ENCODE measurements around the gene MAEL.
"Not testable (repeated sequence)": the region's sequence is repeated elsewhere in the genome, so short reads cannot be mapped to it uniquely, and the experiment has no call there.

The MAEL gene

DNA sequence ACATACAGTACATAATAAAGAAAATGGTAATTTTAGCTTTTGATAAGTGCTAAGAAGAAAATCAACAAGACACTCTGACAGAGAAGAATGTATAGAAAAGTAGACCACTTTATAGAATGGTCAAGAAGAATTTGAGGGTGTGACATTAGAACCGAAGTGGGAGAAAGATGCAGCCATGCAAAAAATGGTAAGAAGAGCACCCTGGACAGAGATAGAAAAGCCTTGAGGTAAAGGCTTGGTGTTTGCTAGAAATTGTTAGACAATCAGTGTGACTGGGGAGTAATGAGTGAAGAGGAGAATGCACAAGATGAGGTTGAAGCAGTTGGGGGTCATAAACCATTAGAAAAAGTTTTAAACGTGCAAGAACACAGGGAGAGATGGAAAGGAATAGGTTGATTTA, 23.5 kb downstream of the MAEL start:
- no peak overlapping the region for H3K4me3 ChIP-seq (ENCODE audit: low read depth, low read length)
- DNase-seq (ENCODE audit: low read depth, low spot score): no peak
- TF ChIP-seq, protein P1, sequence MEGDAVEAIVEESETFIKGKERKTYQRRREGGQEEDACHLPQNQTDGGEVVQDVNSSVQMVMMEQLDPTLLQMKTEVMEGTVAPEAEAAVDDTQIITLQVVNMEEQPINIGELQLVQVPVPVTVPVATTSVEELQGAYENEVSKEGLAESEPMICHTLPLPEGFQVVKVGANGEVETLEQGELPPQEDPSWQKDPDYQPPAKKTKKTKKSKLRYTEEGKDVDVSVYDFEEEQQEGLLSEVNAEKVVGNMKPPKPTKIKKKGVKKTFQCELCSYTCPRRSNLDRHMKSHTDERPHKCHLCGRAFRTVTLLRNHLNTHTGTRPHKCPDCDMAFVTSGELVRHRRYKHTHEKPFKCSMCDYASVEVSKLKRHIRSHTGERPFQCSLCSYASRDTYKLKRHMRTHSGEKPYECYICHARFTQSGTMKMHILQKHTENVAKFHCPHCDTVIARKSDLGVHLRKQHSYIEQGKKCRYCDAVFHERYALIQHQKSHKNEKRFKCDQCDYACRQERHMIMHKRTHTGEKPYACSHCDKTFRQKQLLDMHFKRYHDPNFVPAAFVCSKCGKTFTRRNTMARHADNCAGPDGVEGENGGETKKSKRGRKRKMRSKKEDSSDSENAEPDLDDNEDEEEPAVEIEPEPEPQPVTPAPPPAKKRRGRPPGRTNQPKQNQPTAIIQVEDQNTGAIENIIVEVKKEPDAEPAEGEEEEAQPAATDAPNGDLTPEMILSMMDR (IDR thresholded peaks at IDR 0.05; ENCODE audit: insufficient read depth, low read length, missing control alignments): no peak
- POLR2A ChIA-PET: no interaction called here
- CTCF ChIA-PET: no interaction called here

GRCh38 chr1:167013108-167013929, 24.2 kb downstream of the MAEL start:
- CTCF ChIA-PET: no interaction called here
- DNase-seq (ENCODE audit: low read depth, low spot score): no peak
- TF ChIP-seq, protein P1 (IDR thresholded peaks at IDR 0.05; ENCODE audit: insufficient read depth, low read length, missing control alignments): no peak
- POLR2A ChIA-PET: no interaction called here
- no peak overlapping the region for H3K4me3 ChIP-seq (ENCODE audit: low read depth, low read length)

GRCh38 chr1:167016100-167016750, 27.1 kb downstream of the MAEL start:
- no peak for DNase-seq (ENCODE audit: low read depth, low spot score)
- no peak overlapping the region for H3K4me3 ChIP-seq (ENCODE audit: low read depth, low read length)
- TF ChIP-seq, protein P1 (IDR thresholded peaks at IDR 0.05; ENCODE audit: insufficient read depth, low read length, missing control alignments): no peak
- ChIA-PET POLR2A (interaction anchor here (0.6 kb wide), 1 partner anchor 28 kb away, joined by 3 read pairs; no protein-coding TSS in a partner anchor), CTCF (no interaction called here)

- no peak overlapping the region for H3K4me3 ChIP-seq (ENCODE audit: low read depth, low read length)
- POLR2A ChIA-PET: no interaction called here
- DNase-seq (ENCODE audit: low read depth, low spot score): no peak
- TF ChIP-seq, protein P1 (IDR thresholded peaks at IDR 0.05; ENCODE audit: insufficient read depth, low read length, missing control alignments): no peak
- CTCF ChIA-PET: no interaction called here
These were observed 33.3 kb downstream of the MAEL start for GRCh38 chr1:167022384-167022783.

DNA sequence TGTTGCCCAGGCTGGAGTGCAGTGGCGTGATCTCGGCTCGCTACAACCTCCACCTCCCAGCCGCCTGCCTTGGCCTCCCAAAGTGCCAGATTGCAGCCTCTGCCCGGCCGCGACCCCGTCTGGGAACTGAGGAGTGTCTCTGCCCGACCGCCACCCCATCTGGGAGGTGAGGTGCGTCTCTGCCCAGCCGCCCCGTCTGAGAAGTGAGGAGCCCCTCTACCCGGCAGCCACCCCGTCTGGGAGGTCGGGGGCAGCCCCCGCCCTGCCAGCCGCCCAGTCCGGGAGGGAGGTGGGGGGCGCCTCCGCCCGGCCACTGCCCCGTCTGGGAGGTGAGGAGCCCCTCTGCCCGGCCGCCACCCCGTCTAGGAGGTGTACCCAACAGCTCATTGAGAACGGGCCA, 40.5 kb downstream of the MAEL start:
- H3K4me3 ChIP-seq (ENCODE audit: low read depth, low read length); CTCF ChIA-PET; DNase-seq (ENCODE audit: low read depth, low spot score); POLR2A ChIA-PET: not testable (repeated sequence)

DNA sequence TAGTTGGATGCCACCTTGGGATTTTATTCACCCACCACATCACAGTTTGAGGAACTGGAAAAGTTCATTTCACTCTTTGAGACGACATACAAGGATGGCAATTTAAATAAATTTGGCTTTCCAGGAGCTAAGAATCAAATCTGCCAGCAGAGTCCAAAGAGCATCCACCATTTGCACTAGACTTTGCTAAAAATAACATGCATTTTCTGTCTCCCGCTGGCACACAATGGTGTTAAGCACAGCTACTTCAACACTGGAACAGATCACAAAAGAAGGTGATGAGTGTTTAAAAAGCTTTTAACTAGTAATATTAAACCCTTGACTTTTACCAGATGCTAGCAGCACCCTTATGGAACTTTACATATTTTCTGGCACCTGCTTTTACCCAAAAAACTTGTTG, 44.6 kb downstream of the MAEL start:
- TF ChIP-seq, protein P1 (IDR thresholded peaks at IDR 0.05; ENCODE audit: insufficient read depth, low read length, missing control alignments): no peak
- no peak for DNase-seq (ENCODE audit: low read depth, low spot score)
- ChIA-PET CTCF (interaction anchor here (0.9 to 1.4 kb wide), 2 partner anchors 24 to 27 kb away, joined by 3 read pairs; no protein-coding TSS in a partner anchor), POLR2A (no interaction called here)
- no peak overlapping the region for H3K4me3 ChIP-seq (ENCODE audit: low read depth, low read length)
